Aorta (tissue), 5 donors: ENCODE results near the gene TMED10. TPM values are rescaled to one million over a fixed set of nuclear protein-coding genes. Genes with fewer than 3 reads are reported as not detected.

ENCODE experiments used
- ATAC-seq: fragments of 200-7000 bp; cut with Tn5 transposase; one replicate; pipeline ENCODE4 v1.9.1; 2022; ENCODE audit warnings: moderate library complexity; ENCODE audit not compliant: low FRiP score
- DNase-seq, 2 donors: peaks; one replicate each; pipeline ENCODE4 v3.0.0-alpha.2; 2020
- H3K27ac ChIP-seq, 2 donors: one replicate each; pipeline ENCODE4 v1.5.1; 2013; ENCODE audit warnings: low read length in 2 of 2, mild to moderate bottlenecking in 2 of 2, moderate library complexity in 2 of 2, control low read depth in 1 of 2, inconsistent platforms in 1 of 2, low read depth in 1 of 2
- H3K27me3 ChIP-seq, 2 donors: one replicate each; pipeline ENCODE4 v1.6.1; 2013; ENCODE audit warnings: control low read depth in 1 of 2, low read length in 1 of 2, mild to moderate bottlenecking in 1 of 2, moderate library complexity in 1 of 2; ENCODE audit not compliant: insufficient read depth in 2 of 2, control insufficient read depth in 1 of 2
- H3K36me3 ChIP-seq, 2 donors: one replicate each; pipeline ENCODE4 v1.6.1; 2013; ENCODE audit warnings: control low read depth in 1 of 2, low read length in 1 of 2, mild to moderate bottlenecking in 1 of 2; ENCODE audit not compliant: insufficient read depth in 2 of 2, control insufficient read depth in 1 of 2
- H3K4me1 ChIP-seq, 2 donors: one replicate each; pipeline ENCODE4 v1.6.1; 2013; ENCODE audit warnings: low read length in 2 of 2, control low read depth in 1 of 2, mild to moderate bottlenecking in 1 of 2, moderate library complexity in 1 of 2; ENCODE audit not compliant: insufficient read depth in 2 of 2, control insufficient read depth in 1 of 2
- H3K4me3 ChIP-seq, 2 donors: one replicate each; pipeline ENCODE4 v1.5.1; 2013; ENCODE audit warnings: low read length in 2 of 2, control low read depth in 1 of 2, mild to moderate bottlenecking in 1 of 2
- H3K9me3 ChIP-seq: one replicate; pipeline ENCODE4 v1.6.1; 2013; ENCODE audit warnings: mild to moderate bottlenecking, low read length; ENCODE audit not compliant: control insufficient read depth
- WGBS, 2 donors: extraction: QIAGEN DNeasy Blood & Tissue Kit; methylation state at CpG; one replicate each; pipeline ENCODE4 v1.1.7; 2013; 5-methylcytosine and 5-hydroxymethylcytosine counted together
- intact Hi-C, 2 donors: fragments of 100-400 bp; cut with DNase I; formaldehyde crosslinking; loops; one replicate each; pipeline versions ENCODE4 v1.14.2 to v1.15.0; 2022
- polyA plus RNA-seq, 2 donors: library from polyadenylated mRNA; stranded (reverse); fragments of 200-250 nt; gene quantifications; one replicate each; pipeline ENCODE4 v1.2.3, GENCODE V29; 2013
- total RNA-seq, 2 donors: library from RNA; stranded (reverse); fragmentation: NEBNext Ultra II Directional; extraction: Animal tissue kit (Norgen Biotek cat#: 25700); gene quantifications; one replicate each; pipeline ENCODE4 v1.2.1, GENCODE V29; 2021
- donor health status: healthy with polysubstance abuse.
- donor health status: Bipolar disorder and iron deficiency.
- donor health status: DM: no; HTN: no; CAD: no.
- donor health status: DM: no; HTN: no; CAD: no.
- donor health status: DM: yes; HTN: yes; CAD: no.

The TMED10 gene
- total and polyA plus RNA-seq, 4 donors, result 114 to 277 (median 194) TPM

GRCh38 chr14:75107186-75107585 lies 69.2 kb downstream of the TMED10 start:
- Histone ChIP-seq H3K27me3 (no peaks in the 10 kb centered on the region), H3K27ac (no peak overlapping the region), H3K4me1 (no peaks in the 10 kb centered on the region), H3K9me3 (no peaks in the 10 kb centered on the region), H3K4me3 (no peak overlapping the region), H3K36me3 (peaks cover 14 to 25% of the 10 kb centered on the region in 2 donors)
- ATAC-seq (no peak), DNase-seq (no peak)
- WGBS, 2 donors, result 57 to 76% methylated on average over 3 of the region's 3 CpGs
- intact Hi-C loops, result no loop called here

GRCh38 chr14:75101491-75101890 lies 74.9 kb downstream of the TMED10 start:
- no peaks in the 10 kb centered on the region for H3K9me3 ChIP-seq
- no peaks in the 10 kb centered on the region for H3K27me3 ChIP-seq
- H3K27ac ChIP-seq, result no peak overlapping the region
- 80 to 88% methylated on average over 4 of the region's 4 CpGs for WGBS, 2 donors
- DNase-seq (no peak), ATAC-seq (no peak)
- no peak overlapping the region for H3K4me3 ChIP-seq
- peaks cover 7 to 15% of the 10 kb centered on the region in 2 donors for H3K36me3 ChIP-seq
- intact Hi-C loops, result no loop called here
- H3K4me1 ChIP-seq, result no peaks in the 10 kb centered on the region

- Histone ChIP-seq H3K27me3 (no peaks in the 10 kb centered on the region), H3K9me3 (no peaks in the 10 kb centered on the region), H3K27ac (no peak overlapping the region), H3K4me1 (no peaks in the 10 kb centered on the region), H3K36me3 (peaks cover 5 to 16% of the 10 kb centered on the region in 2 donors), H3K4me3 (no peak overlapping the region)
- WGBS, 2 donors, result 44 to 45% methylated on average over 1 of the region's 1 CpG
- intact Hi-C loops, result no loop called here
- DNase-seq, result no peak
- ATAC-seq, result no peak
Measured at GRCh38 chr14:75098682-75099081, 77.7 kb downstream of the TMED10 start.

GRCh38 chr14:75098212-75098611 lies 78.2 kb downstream of the TMED10 start:
- DNase-seq (no peak), ATAC-seq (no peak)
- Histone ChIP-seq H3K4me1 (no peaks in the 10 kb centered on the region), H3K27me3 (no peaks in the 10 kb centered on the region), H3K27ac (no peak overlapping the region), H3K36me3 (peaks cover 4 to 16% of the 10 kb centered on the region in 2 donors), H3K4me3 (no peak overlapping the region), H3K9me3 (no peaks in the 10 kb centered on the region)
- intact Hi-C loops, result no loop called here

- Histone ChIP-seq H3K27ac (no peak overlapping the region), H3K27me3 (no peaks in the 10 kb centered on the region), H3K9me3 (no peaks in the 10 kb centered on the region), H3K4me1 (no peaks in the 10 kb centered on the region), H3K4me3 (no peak overlapping the region), H3K36me3 (peaks cover 4 to 16% of the 10 kb centered on the region in 2 donors)
- DNase-seq (no peak), ATAC-seq (no peak)
- intact Hi-C loops, result no loop called here
- WGBS, 2 donors, result 79 to 84% methylated on average over 6 of the region's 6 CpGs
Measured at GRCh38 chr14:75096959-75097358, 79.5 kb downstream of the TMED10 start.

- Histone ChIP-seq H3K4me1 (no peaks in the 10 kb centered on the region), H3K27ac (no peak overlapping the region), H3K4me3 (no peak overlapping the region), H3K36me3 (peaks cover 5 to 13% of the 10 kb centered on the region in 2 donors), H3K27me3 (no peaks in the 10 kb centered on the region), H3K9me3 (no peaks in the 10 kb centered on the region)
- ATAC-seq, result no peak
- no peak for DNase-seq
- intact Hi-C loops, result no loop called here
- WGBS, 2 donors, result 92% methylated on average over 4 of the region's 4 CpGs
Measured at GRCh38 chr14:75095690-75096089, 80.7 kb downstream of the TMED10 start.

- DNase-seq (no peak), ATAC-seq (no peak)
- 87% methylated on average over 3 of the region's 3 CpGs for WGBS, 2 donors
- H3K27me3 ChIP-seq, result no peaks in the 10 kb centered on the region
- no peak overlapping the region for H3K4me3 ChIP-seq
- no peaks in the 10 kb centered on the region for H3K9me3 ChIP-seq
- no peak overlapping the region for H3K27ac ChIP-seq
- no peaks in the 10 kb centered on the region for H3K4me1 ChIP-seq
- intact Hi-C loops, result no loop called here
- H3K36me3 ChIP-seq, result peaks cover 5 to 16% of the 10 kb centered on the region in 2 donors
Measured at GRCh38 chr14:75094896-75095295, 81.5 kb downstream of the TMED10 start.

GRCh38 chr14:75092698-75093097 lies 83.7 kb downstream of the TMED10 start:
- WGBS, 2 donors, result 71 to 73% methylated on average over 2 of the region's 2 CpGs
- Histone ChIP-seq H3K36me3 (peaks cover 7 to 12% of the 10 kb centered on the region in 2 donors), H3K9me3 (no peaks in the 10 kb centered on the region), H3K27me3 (no peaks in the 10 kb centered on the region), H3K4me1 (no peaks in the 10 kb centered on the region), H3K4me3 (no peak overlapping the region), H3K27ac (no peak overlapping the region)
- DNase-seq (no peak), ATAC-seq (no peak)
- intact Hi-C loops, result no loop called here

- no peaks in the 10 kb centered on the region for H3K9me3 ChIP-seq
- DNase-seq (no peak), ATAC-seq (no peak)
- H3K4me1 ChIP-seq, result no peaks in the 10 kb centered on the region
- no peak overlapping the region for H3K4me3 ChIP-seq
- peaks cover 3 to 9% of the 10 kb centered on the region in 2 donors for H3K36me3 ChIP-seq
- no peaks in the 10 kb centered on the region for H3K27me3 ChIP-seq
- intact Hi-C loops, result no loop called here
- WGBS, 2 donors, result 77 to 88% methylated on average over 8 of the region's 8 CpGs
- H3K27ac ChIP-seq, result no peak overlapping the region
Measured at GRCh38 chr14:75091251-75091650, 85.2 kb downstream of the TMED10 start.
